HG03469 (cell line): Measurements from ENCODE around the gene ACBD4.
"Not testable (repeated sequence)": the region's sequence is repeated elsewhere in the genome, so short reads cannot be mapped to it uniquely, and the experiment has no call there.

Source experiments
- ATAC-seq: cut with Tn5 transposase; IDR thresholded peaks from one replicate; pipeline ENCODE4 v1.9.1; 2021; ENCODE audit warnings: mild to moderate bottlenecking, moderate library complexity, moderate number of reproducible peaks; ENCODE audit not compliant: unreplicated experiment

Gene ACBD4

DNA sequence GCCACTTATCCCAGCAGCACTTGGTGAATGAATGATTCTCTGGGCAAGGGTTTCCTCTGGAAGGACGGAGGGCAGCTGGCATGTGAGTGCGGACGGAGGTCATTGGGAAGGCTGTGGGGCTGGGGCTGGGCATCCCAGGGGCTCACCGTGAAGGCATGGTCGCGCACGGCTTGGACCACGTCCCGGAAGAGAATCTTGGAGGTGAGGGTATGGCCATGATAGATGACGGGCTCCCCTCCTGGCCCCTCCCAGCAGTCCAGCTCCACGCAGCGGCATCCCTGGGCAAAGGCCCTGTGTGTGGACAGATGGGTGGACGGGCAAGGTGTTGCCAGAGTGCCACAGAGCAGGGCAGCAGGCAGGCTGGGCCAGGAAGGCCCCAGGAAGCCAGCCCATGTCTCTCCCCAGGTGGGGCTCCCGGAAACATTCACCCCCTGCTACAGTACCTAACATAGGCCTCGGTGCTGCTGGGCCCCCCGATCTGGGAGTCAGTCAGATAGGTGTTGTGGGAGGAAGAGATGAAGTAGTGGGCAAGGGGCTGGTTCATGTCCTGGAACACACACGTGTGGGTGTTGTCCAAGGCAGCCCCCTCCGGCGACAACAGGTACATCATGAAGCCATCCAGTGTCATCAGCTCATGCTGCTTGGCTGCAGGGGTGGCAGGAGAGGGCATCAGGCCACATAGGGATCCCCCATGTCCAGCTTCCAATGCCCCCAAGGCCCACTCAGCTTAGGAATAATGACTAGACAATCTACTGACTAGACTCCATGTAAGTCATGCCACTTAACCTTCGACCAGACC, 17.4 kb upstream of the ACBD4 start:
- ATAC-seq: no peak

DNA sequence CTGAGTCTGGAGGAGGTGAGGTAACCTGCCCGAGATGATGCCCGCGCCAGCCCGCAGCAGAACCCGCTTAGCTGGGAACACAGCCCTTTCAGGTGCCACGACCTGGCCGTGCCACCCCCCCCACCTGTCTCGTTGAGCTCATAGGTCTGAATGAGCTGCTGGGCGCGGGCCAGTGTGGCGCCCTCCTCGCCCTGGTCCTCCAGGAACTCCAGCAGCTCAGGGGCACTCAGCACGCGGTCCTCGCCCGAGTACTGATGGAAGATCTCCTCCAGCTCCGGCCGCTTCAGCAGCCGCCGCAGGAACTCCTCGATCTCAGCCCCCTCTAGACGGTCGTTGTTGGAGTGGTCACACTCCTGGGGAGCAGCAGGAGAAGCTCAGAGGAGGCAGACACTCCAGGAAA, 16.8 kb upstream of the ACBD4 start:
- no peak for ATAC-seq

DNA sequence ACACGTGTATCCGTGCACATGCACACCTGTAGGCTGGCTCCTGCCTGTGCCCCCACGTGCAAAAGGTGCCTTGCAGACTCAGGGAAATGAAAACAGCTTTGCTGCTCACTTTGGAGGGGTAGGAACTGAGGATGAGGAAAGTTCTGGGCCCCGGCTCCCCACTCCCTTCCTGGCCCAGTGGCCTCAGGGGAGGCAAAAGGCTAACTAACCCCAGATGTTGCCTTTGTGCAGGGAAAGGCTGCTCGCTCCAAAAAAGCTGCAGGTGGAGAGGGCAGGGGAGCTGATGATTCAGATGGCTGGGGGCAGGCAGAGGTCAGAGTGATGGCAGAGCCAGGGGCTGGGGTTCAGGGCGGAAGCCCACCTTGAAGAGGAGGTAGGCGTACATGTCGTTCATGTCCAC, 15.5 kb upstream of the ACBD4 start:
- no peak for ATAC-seq

DNA sequence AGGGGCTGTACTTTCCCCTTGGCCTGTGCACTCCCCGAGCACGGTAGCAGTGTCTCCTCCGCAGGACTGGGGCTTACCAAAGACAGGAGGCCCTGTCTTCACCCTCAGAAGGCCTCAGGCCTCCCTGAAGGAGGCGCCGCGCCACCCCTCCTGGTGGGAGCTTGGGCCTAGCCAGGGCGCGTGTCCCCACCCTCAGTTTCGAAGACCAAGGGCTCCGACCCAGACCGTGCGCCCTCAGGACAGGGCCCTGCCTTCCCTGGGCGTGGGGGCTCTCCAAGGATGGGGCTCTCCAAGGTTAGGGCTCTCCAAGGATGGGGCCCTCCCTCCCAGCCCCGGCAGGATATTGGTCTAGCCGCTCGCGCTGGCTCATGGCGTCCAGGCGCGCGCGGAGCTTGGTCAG, 14.9 kb upstream of the ACBD4 start:
- ATAC-seq: no peak

DNA sequence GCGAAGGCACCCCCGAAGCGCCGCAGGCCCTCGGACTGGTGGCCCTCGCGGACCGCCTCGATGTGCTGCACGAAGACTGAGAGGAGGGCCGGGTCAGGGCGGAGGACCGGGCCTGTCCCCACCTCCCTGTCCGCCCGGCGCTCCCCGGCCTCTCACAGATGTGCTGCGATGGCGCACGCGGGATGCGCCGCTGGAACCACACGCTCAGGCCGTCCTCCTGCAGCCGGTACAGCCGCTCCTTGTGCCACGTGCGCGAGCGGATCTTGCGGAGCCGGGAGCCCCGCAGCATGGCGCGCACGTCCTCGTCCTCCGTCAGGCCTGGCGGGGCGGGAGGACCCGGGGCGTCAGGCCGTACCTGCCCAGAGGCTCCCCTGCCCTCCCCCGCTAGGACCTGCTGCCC, 14.4 kb upstream of the ACBD4 start:
- no peak for ATAC-seq

DNA sequence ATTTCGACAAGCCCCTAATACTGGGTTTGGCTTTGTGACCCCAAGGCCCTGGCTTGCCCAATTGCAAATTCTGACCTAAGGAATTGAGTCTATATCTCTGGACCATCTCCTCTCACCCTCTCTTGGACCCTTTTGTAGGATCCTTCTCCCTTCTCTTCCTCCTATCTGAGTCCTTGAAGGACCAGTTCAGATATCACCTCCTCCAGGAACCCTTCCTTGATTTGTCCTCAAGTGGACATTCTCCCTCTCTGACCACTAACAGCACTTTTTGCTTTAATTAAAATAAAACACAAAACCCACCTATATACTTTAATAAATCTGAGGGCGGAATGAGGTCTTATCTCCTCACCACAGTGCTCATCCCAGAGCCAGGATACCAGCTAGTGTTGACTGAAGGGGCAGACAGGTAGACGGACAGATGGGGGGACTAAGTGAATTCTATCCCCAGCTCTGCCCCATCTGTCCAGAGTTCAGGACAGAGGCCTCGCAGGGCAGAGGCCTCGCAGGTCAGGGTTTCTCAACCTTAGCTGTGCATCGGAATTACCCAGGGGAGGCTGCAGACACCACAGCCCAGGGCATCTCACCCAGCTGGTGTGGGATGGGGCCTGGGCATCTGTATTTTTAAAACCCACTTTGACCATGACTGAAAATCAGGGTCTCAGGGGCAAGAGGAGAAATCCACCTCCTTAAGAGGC, 12.3 kb upstream of the ACBD4 start:
- ATAC-seq: no peak

DNA sequence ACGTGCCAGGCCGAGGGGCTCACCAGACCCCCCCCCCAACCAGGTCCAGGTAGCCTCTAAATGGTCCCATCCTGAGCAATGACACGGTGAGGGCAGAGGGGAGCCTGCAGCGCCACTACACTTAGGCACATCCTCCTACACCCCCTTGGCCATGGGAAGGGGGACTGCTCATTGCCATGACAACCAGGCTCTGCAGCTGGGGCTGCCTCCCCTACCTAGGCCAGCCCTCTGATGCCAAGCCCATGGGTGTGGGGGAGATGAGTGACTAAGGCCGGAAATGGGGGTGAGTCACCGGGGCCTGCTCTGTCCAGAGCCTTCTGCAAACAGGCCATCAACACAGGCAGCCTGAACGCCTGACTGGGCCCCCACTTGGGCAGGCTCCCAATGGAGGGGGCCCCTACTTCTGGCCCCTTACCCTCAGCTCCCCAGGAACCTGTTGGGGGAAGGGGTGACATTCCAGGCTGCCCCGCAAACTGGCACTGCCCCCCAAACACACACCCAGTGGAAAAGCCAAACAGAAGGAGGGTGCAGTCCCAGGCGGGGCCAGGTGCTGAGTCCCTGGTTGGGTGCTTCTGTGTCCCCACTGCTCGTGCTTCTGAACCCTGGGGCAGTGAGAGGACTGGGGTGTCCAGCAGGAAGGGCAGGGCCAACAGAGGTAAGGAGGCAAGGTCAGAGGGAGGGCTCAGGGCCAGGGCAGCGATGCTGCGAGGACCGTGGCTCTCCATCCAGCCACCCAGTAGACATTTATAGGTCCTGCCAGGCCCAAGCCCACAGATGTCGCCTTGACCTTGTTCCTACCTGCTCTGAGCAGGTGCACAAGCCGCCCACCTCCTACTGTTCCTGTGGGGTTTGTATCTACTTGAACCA, 11.3 kb upstream of the ACBD4 start:
- ATAC-seq: no peak

DNA sequence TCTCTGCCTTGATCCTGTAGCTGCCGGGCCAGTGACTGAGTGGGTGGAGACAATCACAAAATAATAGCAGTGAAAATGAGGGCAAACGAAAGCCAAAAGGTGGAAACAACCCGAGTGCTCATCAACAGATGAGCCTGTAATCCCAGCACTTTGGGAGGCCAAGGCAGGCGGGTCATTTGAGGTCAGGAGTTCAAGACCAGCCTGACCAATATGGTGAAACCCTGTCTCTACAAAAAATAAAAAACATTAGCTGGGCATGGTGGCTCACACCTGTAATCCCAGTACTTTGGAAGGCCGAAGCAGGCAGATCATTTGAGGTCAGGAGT, 10.7 kb upstream of the ACBD4 start:
- ATAC-seq: not testable (repeated sequence)

DNA sequence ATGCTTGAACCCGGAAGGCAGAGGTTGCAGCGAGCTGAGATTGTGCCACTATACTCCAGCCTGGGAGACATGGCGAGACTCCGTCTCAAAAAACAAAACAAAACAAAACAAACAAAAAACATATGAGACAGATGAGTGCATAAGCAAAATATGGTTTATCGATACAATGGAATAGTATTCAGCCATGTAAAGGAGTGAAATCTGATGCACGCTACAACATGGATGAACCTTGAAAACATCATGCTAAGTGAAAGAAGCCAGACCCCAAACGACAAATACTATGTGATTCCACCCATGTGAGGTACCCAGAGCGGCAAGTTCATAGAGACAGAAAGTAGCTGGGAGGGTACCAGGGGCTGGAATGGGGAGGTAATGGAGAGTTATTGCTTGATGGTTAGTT, 10.0 kb upstream of the ACBD4 start:
- no peak for ATAC-seq

DNA sequence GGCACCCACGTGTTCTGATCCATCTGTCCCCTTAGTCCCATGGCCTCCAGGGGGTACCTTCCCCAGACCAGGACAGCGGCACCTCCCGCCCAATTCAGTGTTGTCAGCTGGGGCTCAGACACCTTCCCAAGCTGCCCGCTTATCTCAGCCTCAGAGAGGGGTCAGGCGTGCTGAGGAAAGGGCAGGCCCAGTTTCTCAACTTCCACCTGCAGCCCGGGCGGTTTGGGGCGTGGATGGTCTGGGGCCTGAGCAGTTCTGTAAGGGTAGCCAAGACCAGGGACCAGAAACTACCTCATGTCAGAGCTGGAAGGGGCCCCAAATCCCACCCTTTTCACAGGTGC, 8.3 kb upstream of the ACBD4 start:
- no peak for ATAC-seq

DNA sequence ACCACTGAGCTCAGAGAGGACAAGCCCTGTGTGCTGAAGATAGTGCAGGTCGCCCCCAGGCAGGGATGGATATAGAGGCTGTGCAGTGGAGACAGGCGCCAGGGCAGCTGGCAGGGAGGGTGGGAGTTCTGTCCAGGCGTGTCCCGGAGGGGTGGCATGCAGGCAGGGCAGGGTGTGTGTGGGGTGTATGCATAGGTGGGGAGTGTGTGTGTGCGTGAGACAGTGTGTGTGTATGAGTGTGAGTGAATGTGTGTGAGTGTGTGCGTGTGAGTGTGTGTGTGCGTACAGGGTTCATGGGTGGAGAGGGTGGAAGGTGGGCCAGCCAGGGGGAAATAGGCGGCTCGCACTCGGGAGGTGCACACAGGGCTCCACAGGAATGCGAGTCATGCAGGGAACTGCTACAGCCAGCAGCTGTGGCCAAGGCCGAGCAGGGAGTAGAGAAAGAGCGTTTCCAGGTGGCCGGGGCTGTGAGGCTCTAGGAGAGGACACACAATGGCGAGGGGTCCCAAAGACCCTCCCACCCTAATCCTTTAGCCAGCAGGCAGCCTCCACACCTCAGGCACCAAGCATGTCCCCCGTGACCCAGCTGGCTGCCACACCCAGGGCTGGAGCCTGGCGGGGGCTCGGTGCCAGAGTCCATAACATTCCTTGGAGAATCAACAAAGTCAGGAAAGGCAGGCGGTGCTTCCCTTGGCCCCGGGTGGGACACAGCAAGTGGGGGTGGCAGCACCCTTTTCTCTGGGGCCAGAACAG, 7.8 kb upstream of the ACBD4 start:
- ATAC-seq: no peak

DNA sequence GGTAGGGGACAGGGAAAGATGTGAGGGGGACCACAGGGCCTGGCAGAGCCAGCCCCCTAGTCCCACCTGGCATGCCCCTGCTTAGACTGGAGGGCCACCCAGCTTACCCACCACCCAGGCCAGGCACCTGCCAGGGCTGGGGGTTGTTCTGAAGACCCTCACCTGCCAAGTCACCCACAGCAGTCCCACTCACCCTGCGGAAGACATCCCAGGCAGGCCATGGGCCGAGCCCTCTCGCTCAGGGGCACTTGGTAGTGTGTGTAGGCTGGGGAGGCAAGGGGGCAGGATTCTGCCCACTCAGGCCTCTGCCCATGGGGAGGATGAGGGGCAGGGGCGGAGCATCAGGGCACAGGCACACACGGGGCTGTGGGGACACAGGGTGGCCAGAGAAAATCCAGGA, 7.2 kb upstream of the ACBD4 start:
- no peak for ATAC-seq

DNA sequence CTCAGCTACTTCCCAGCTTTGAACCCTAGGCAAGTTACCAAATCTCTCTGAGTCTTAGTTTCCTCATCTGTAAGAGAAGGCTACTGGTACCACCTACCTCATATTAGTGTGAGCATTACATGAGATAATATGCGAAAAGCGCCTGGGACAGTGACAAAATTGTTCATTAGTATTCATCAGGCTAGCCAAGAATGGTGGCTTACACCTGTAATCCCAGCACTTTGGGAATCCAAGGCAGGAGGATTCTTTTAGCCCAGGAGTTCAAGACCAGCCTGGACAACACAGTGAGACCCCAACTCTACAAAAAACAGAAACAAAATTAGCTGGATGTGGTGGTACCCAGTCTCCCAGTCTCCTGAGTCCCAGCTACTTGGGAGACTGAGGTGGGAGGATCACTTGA, 6.5 kb upstream of the ACBD4 start:
- ATAC-seq: no peak

DNA sequence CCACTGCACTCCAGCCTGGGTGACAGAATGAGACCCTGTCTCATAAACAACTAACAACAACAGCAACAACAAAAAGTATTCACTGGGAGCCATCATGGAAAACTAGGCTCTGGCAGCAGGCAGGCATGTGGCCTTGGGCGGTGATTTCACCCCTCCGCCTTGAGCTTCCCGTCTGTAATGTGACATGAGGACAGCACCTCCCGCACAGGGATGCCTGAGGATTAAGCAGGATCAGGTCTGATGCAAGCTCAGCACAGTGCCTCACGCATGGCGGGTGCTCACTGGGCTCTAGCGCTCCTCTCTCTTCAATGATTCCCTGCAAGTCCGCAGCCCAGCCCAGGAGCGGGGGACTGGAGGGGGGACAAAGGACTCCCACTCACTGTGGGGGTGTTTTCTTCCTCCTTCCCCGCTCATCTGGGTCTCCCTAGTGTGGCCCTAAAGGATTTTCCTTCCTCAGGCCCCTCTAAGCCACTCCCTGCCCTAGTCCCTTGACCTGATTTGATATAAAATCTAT, 6.0 kb upstream of the ACBD4 start:
- ATAC-seq: no peak

DNA sequence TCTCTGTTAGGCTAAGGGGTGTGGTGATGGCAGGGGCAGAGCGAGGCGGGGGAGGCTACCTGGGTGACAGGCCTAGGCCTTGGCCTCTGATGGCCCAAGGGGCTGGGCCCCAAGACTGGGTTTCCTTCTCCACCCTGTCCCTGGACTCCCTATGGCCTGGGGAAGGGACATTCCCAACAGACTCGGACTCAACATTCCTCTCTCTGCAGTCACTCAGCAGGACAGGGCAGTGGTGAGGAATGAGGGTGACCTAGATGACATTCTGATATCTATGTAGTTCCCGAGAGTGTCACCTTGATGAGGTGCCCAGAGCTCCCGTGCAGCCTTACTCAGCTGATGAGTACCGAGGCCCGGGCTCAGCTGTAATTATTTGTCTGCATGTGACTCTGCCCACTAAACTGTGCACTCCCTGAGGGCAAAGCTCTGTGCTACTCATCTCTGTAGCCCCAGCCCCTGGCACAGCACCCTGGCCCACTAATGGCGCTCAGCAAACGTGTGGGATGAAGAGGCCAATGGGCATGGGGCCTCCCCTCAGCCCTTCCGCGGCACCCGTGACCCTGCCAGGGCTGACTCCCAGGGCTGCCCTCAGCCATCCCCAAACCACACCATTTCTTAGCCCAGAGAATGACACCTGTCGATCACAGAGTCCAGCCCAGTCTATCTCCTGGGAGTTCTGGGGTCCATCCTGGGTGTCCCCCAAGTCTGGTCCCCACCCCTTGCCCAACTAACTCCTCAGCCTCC, 5.4 kb upstream of the ACBD4 start:
- ATAC-seq: no peak

DNA sequence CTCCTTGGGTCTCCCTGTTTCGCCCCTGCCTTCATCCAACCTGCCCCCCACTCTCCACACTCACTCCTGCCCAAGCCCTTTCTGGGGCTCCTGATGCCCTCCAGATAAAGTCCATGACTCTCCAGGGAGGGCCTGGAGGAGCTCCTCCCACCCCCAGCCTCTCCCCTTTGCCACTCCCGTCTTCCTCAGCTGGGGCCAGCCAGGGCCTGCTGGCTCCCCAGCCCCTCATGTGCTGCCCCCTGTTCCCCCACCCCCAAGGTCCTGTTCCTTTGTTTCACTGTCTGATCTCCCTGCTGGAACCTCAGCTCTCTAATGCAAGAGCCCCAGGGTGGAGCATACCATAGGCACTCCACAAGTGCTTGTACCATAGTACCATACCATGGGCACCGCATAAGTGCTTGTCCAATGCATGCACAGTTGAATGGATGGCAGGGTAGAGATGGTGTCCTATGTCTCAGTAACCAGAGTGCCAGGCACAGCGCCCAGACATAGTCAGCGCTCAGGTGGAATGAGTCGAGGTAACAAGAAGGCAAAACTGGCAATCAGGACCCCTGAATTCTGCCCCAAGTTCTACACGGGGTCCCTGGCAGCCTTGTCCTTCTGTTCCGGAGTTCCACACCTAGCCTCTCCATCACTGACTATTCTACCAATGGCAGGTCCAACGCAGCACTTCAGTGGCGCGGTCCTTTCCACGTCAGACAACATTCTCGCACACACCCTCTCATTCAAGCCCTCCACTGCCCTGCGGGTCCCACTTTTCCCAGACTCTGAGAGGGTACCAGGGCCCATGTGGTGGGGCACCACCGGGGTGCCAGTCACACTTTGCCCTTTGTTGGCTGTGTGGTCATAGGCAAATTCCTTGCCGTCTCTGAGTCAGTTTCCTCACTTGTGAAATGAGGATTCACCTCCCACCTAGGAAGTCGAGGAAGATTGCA, 4.5 kb upstream of the ACBD4 start:
- ATAC-seq: no peak

DNA sequence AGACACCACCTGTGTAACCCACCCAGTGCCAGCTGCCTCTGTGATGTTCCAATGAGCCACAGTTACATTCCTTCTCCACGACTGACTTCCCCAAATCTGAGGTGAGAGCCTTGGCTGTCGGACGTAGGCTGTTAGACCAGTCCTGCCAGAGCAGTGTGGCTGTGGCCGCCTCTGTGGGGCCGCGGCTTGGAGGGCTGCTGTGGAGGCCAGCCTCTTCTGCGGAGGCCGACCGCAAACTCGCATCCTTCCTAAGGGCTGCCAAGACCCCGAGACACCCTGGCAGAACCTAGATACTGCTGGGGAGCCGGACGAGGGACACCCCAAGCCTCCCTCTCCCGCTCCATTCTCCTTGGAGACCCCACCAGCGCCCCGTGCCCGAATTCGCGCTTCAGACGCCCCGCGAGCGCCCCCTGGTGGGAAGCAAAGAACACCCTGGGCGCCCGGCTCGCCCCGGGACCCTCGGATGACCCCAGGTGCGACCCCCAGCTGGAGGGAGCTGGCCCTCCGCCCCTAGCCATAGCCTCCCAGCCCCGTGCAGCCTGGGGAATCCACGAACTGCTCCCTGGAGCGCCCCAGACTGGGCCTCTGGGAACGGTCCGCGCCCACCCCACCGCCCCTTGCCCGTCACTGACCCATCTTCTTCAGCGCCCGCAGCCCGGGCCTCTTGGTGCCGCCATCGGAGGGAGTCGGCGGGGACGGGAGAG, 3.7 kb upstream of the ACBD4 start:
- ATAC-seq: no peak

DNA sequence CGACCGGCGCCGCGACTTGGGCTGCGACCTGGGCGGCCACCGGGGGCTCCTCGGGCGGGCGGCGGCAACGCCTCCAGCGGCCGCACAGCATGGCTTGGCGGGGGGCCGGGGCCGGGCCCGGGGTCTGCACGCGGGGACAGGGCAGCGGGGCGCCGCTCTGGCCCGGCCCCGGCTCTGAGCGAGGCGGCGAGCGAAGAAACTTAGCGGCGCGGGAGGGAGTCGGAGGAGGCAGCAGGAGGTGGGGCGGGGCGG, 3.2 kb upstream of the ACBD4 start, which contains the start of gene PLCD3:
Gene PLCD3, minus strand, starts transcription at position 196 of the 252 bp plus-strand sequence. Its CDS starts 105 bp downstream, at position 91.
- no peak for ATAC-seq
